Skeletal muscle satellite cell (primary cell): Measurements from ENCODE around the gene PPP1R1C. TPM values are rescaled to one million over a fixed set of nuclear protein-coding genes. Genes with fewer than 3 reads are reported as not detected.

Experiments
- H3K27me3 ChIP-seq: 2 replicates; pipeline ENCODE4 v1.7.0; 2013; ENCODE audit warnings: low read length; ENCODE audit not compliant: control insufficient read depth, insufficient read depth
- H3K36me3 ChIP-seq: 2 replicates; pipeline ENCODE4 v1.7.0; 2013; ENCODE audit warnings: mild to moderate bottlenecking, control low read depth, low read length; ENCODE audit not compliant: insufficient read depth
- H3K4me1 ChIP-seq: 2 replicates; pipeline ENCODE4 v1.7.0; 2013; ENCODE audit warnings: low read length; ENCODE audit not compliant: control insufficient read depth, insufficient read depth
- H3K4me2 ChIP-seq: 2 replicates; pipeline ENCODE4 v1.7.0; 2013; ENCODE audit warnings: mild to moderate bottlenecking, low read length
- H3K4me3 ChIP-seq: 2 replicates; pipeline ENCODE4 v1.7.0; 2013; ENCODE audit warnings: low read length
- H3K9ac ChIP-seq: 2 replicates; pipeline ENCODE4 v1.7.0; 2013; ENCODE audit warnings: mild to moderate bottlenecking, low read depth, low read length, moderate library complexity
- H3K9me3 ChIP-seq: replicated peaks from 2 replicates; pipeline ENCODE4 v1.7.0; 2013; ENCODE audit warnings: mild to moderate bottlenecking, control low read depth, low read length
- small RNA-seq: library from RNA; depleted of rRNA; stranded (forward); fragments of <200 nt; gene quantifications from one replicate; pipeline ENCODE3, GENCODE V24; 2012

Gene PPP1R1C

GRCh38 chr2:182142062-182142461, 156.4 kb downstream of the PPP1R1C start:
- Histone ChIP-seq H3K9ac (no peak overlapping the region), H3K4me2 (no peak overlapping the region), H3K4me1 (peaks cover 14% of the 10 kb centered on the region), H3K9me3 (no peaks in the 10 kb centered on the region), H3K4me3 (no peak overlapping the region), H3K36me3 (no peaks in the 10 kb centered on the region), H3K27me3 (no peaks in the 10 kb centered on the region)

GRCh38 chr2:182144041-182144775, 158.6 kb downstream of the PPP1R1C start:
- no peaks in the 10 kb centered on the region for H3K27me3 ChIP-seq
- no peak overlapping the region for H3K9ac ChIP-seq
- peaks cover 20% of the 10 kb centered on the region for H3K4me1 ChIP-seq
- H3K36me3 ChIP-seq: no peaks in the 10 kb centered on the region
- no peak overlapping the region for H3K4me2 ChIP-seq
- no peaks in the 10 kb centered on the region for H3K9me3 ChIP-seq
- no peak overlapping the region for H3K4me3 ChIP-seq

- H3K4me1 ChIP-seq: peaks cover 20% of the 10 kb centered on the region
- H3K4me2 ChIP-seq: peak overlapping the region; percentile 3
- no peaks in the 10 kb centered on the region for H3K9me3 ChIP-seq
- no peak overlapping the region for H3K4me3 ChIP-seq
- no peaks in the 10 kb centered on the region for H3K36me3 ChIP-seq
- no peaks in the 10 kb centered on the region for H3K27me3 ChIP-seq
- H3K9ac ChIP-seq: no peak overlapping the region
Measured at GRCh38 chr2:182144776-182145165, 159.1 kb downstream of the PPP1R1C start.

GRCh38 chr2:182148344-182148743, 162.7 kb downstream of the PPP1R1C start:
- H3K9me3 ChIP-seq: no peaks in the 10 kb centered on the region
- H3K4me3 ChIP-seq: no peak overlapping the region
- H3K36me3 ChIP-seq: no peaks in the 10 kb centered on the region
- H3K9ac ChIP-seq: no peak overlapping the region
- H3K27me3 ChIP-seq: no peaks in the 10 kb centered on the region
- H3K4me2 ChIP-seq: no peak overlapping the region
- peaks cover 20% of the 10 kb centered on the region for H3K4me1 ChIP-seq

GRCh38 chr2:182163878-182164277, 178.2 kb downstream of the PPP1R1C start:
- Histone ChIP-seq H3K4me1 (no peaks in the 10 kb centered on the region), H3K9ac (no peak overlapping the region), H3K27me3 (no peaks in the 10 kb centered on the region), H3K4me2 (no peak overlapping the region), H3K9me3 (no peaks in the 10 kb centered on the region), H3K4me3 (no peak overlapping the region), H3K36me3 (no peaks in the 10 kb centered on the region)

GRCh38 chr2:182164686-182165085, 179.0 kb downstream of the PPP1R1C start:
- H3K9me3 ChIP-seq: no peaks in the 10 kb centered on the region
- no peaks in the 10 kb centered on the region for H3K36me3 ChIP-seq
- no peaks in the 10 kb centered on the region for H3K4me1 ChIP-seq
- H3K4me2 ChIP-seq: no peak overlapping the region
- no peak overlapping the region for H3K4me3 ChIP-seq
- no peaks in the 10 kb centered on the region for H3K27me3 ChIP-seq
- H3K9ac ChIP-seq: no peak overlapping the region

GRCh38 chr2:182165202-182165601, 179.5 kb downstream of the PPP1R1C start:
- Histone ChIP-seq H3K4me2 (no peak overlapping the region), H3K9ac (no peak overlapping the region), H3K4me1 (no peaks in the 10 kb centered on the region), H3K9me3 (no peaks in the 10 kb centered on the region), H3K27me3 (no peaks in the 10 kb centered on the region), H3K36me3 (no peaks in the 10 kb centered on the region), H3K4me3 (no peak overlapping the region)

- H3K4me2 ChIP-seq: no peak overlapping the region
- H3K27me3 ChIP-seq: no peaks in the 10 kb centered on the region
- no peaks in the 10 kb centered on the region for H3K4me1 ChIP-seq
- H3K9me3 ChIP-seq: no peaks in the 10 kb centered on the region
- H3K9ac ChIP-seq: no peak overlapping the region
- no peaks in the 10 kb centered on the region for H3K36me3 ChIP-seq
- H3K4me3 ChIP-seq: no peak overlapping the region
Measured at GRCh38 chr2:182166406-182166805, 180.8 kb downstream of the PPP1R1C start.

- no peak overlapping the region for H3K9ac ChIP-seq
- no peak overlapping the region for H3K4me2 ChIP-seq
- H3K4me1 ChIP-seq: no peaks in the 10 kb centered on the region
- H3K9me3 ChIP-seq: no peaks in the 10 kb centered on the region
- no peaks in the 10 kb centered on the region for H3K27me3 ChIP-seq
- no peak overlapping the region for H3K4me3 ChIP-seq
- H3K36me3 ChIP-seq: no peaks in the 10 kb centered on the region
Measured at GRCh38 chr2:182166841-182167240, 181.2 kb downstream of the PPP1R1C start.

Small RNAs within 50 kb of the gene (small RNA-seq; reads per million reads assigned to genes)
- gene RNA5SP113: not detected
